Suppressor macrophage treated with lipopolysaccharide for 4 hours (primary cell): ENCODE data around the gene CAPN11.
A peak's percentile ranks its signal among the peaks of the same experiment; 100 is the strongest.
"Not testable (repeated sequence)": the region's sequence is repeated elsewhere in the genome, so short reads cannot be mapped to it uniquely, and the experiment has no call there.

ENCODE experiments used
- DNase-seq: peaks from one replicate; pipeline ENCODE4 v3.0.0-alpha.2; 2020

Gene CAPN11

DNA sequence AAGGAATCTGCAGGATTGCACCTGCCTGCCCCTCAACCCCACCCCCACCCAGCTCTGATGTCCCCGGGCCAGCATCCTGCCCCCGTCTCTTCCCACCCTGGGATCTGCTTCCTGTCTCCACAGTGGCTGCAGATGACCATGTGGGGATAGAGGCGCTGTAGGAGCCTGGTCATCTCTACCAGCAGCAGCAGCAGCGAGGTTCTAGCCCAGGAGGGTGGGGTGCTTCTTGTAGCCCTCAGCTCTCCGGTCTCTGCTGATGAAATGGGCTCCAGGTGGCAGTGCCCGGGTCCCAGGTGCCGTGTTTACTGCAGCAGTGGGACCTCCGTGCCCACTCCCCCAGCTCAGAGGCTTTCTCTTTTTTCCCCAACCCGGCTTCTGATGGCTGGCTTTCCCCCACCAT, 25.2 kb downstream of the CAPN11 start:
- DNase-seq, result no peak

GRCh38 chr6:44185356-44185755, 26.7 kb downstream of the CAPN11 start:
- not testable (repeated sequence) for DNase-seq

GRCh38 chr6:44185953-44186634, 27.5 kb downstream of the CAPN11 start:
- no peak for DNase-seq

DNA sequence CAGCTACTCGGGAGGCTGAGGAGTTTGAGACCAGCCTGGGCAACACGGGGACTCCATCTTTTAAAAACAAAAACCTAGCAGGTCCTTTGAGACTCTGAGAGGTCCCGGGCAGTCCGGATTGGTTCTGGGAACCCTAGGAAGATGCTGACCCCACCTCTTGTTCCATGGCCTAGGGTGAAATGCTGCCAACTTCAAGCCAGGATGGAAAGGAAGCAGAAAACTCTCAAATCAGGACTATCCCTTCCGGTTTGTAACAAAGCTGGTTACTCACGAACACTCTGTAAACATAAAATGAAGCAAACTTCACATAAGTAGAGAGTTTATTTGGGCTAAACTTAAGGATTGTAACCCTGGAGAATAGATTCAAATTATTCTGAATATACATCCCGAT, 28.0 kb downstream of the CAPN11 start:
- no peak for DNase-seq

DNA sequence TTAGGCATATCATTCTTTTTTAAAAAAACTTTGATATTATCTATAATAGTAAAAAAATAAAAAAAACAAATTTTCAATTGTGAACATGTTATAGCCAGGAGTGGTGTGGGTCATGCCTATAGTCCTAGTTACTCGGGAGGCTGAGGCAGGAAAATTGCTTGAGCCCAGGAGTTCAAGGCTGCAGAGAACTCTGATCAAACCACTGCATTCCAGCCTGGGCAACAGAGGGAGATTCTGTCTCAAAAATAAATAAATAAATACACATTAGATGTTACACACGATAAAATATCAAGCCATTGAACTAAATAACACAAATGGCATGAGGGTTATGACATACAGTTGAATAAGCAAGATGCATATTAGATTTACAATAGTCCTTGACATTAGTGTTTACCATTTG, 30.2 kb downstream of the CAPN11 start:
- no peak for DNase-seq

DNA sequence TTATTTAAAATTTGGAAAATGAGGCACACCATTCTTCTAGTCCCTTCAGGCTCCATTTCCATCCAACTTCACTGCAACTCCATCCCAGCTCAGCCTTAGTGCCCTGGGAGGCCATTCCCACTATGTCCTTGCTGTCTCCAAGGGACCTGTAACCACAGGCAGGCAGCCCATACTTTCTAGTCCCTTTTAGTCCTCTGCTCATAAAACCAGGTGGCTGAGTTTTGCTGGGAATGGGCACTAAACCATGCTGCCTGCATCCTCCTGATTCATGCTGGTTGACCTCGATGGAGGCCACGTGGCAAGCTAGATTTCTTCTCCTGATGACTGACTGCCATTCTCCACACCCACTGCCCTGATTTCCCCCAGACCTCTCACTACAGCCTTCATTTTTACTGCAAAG, 30.6 kb downstream of the CAPN11 start:
- DNase-seq, result no peak

DNA sequence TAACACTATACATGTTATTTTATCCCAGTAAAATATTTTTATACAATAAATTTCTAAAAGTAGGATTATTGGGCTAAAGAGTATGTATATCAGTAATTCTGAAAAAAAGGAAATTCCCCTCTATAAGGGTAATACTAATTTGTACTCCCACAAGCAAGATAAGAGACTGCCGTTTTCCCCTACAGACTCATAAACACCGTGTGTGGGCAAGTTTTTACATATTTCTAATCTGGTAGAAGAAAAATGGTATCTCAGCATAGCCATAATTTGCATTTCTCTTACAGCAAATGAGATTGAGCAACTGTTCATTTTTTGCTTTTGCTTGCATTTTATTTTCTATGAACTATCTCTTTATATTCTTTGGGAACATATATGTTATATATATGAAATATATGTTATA, 32.1 kb downstream of the CAPN11 start:
- DNase-seq, result peak; percentile 31

GRCh38 chr6:44192428-44193041, 33.9 kb downstream of the CAPN11 start:
- DNase-seq, result no peak

DNA sequence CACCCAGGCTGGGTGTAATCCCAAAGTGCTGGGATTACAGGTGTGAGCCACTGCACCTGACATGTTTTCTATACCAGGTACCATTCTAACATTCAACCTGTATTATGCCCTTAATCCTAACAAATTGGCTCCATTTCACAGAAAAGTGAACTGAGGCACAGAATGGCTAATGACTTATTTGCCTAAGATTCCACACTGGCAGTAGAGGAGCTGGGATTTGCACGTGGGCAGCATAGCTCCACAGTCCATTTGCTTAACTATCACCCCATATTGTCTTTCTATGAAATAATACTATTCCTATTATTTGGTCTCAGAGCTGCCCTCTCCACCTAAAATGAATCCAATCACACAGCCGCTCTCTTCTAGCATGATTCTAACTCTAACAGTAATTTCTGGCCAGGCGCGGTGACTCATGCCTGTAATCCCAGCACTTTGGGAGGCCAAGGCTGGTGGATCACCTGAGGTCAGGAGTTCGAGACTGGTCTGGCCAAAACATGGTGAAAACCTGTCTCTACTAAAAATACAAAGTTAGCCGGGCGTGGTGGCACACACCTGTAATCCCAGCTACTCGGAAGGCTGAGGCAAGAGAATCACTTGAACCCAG, 34.8 kb downstream of the CAPN11 start:
- DNase-seq, result no peak

DNA sequence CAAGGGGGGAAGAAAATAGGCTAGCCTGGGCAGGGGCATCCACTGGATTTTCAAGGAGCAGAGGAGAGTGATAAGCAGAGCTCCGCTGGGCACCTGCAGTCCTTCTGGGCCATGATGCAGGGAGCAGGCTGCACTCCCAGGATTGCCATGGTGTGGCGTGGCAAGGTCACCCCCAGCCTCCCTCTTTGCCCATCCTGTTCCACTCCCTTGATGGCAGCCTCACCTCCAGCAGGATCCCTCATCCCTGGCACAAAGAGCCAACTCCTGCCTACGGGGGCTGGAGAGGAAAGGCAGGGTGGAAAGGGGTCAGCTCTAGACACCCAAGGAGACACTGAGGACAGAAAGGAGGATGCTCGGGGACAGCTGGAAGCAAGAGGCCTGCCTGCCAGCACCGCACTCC, 35.7 kb downstream of the CAPN11 start:
- DNase-seq, result no peak

- not testable (repeated sequence) for DNase-seq
These were observed 37.7 kb downstream of the CAPN11 start for GRCh38 chr6:44196351-44196750.

DNA sequence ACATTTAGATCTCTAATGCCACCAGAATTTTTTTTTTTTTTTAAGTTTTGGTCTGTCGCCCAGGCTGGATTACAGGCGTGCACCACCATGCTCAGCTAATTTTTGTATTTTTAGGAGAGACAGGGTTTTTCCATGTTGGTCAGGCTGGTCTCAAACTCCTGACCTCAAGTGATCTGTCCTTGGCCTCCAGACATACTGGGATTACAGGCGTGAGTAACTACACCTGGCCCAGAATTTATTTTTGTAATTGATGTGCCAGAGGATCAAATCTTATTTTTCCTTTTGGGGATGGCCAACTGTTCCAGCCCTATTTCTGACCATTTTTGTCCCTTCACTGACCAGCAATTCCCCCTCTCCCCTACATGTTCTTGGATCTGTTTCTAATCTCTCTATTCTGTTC, 40.1 kb downstream of the CAPN11 start:
- DNase-seq, result no peak

DNA sequence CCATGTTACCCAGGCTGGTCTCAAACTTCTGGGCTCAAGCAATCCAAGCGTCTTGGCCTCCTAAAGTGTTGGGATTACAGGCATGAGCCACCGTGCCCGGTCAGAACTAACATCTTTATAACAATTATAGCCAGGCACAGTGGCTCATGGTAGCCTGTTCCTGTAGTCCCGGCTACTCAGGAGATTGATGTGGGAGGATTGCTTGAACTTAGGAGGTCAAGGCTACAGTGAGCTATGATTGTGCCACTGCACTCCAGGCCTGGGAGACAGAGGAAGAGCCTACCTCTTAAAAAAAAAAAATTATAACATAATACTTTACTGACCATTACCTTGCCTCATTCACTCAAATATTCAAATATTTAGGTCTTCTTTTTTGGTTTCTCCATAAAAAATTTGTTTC, 41.3 kb downstream of the CAPN11 start:
- no peak for DNase-seq

DNA sequence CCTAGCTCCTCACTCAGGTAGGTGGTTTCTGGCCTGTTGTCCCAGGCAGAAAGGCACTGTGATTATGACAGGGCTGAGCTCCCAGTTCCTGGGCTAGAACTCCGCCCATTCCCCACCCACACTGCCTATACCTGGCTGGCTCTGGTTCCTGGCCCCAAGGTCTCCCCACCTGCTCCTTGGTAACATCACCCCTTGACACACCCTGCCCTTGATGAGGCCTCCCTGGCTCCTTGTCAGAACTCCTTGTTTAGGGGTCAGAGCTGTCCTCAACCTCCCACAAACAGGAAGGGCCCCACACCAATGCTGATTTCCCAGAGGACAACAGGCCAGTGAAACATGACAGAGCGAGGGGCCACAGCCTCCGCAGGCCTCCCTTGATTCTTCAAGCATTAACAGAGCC, 42.6 kb downstream of the CAPN11 start:
- DNase-seq, result no peak

GRCh38 chr6:44201638-44202303, 43.2 kb downstream of the CAPN11 start:
- DNase-seq, result no peak

DNA sequence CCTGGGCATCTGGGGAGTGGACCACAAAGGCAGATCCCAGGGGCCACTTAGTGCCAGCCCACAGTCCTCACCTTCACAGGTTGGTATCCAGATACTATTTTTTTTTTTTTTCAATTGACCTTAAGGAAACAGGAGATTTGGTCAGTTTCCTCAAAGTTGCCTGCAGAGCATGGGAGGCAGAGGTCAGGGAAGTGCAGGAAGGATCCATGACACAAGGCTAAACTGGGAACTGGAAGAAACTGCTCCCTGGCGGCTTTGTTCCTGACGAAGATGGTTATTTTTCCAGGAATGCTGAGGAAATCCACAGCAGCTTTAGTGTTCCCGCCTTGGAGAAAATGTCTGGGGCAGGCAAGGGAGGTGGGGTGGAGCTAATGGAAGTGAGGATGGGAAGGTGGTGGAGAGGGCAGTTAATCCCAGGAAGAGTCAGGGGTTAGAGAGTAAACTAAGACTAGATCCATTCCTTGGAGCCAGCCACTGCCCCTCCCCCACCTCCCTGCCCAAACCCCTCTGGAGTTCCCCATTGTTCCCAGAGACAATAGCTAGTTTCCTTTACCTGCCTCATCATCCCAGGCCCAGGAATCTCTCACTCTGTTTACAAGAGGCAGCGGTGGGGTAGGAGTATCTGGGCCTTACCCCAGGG, 43.8 kb downstream of the CAPN11 start:
- no peak for DNase-seq

GRCh38 chr6:44202972-44203750, 44.5 kb downstream of the CAPN11 start:
- no peak for DNase-seq

GRCh38 chr6:44203955-44204354, 45.3 kb downstream of the CAPN11 start:
- DNase-seq, result no peak

GRCh38 chr6:44207966-44208365, 49.3 kb downstream of the CAPN11 start:
- no peak for DNase-seq

DNA sequence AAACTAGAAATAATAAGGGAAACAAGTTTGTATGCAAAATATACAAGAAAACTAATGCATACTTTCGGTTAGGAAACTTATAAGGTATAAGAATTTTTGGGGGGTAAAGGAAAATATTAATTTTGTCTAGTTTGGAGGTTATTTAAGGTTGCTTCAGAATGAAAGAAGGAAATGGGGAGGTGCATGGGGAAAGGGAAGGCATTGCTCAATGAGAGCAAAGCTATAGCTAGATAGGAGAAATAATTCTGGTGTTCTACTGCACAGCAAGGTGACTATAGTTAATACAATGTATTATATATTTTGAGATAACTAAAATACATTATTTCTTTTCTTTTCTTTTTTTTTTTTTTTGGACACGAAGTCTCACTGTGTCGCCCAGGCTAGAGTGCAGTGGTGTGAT, 52.7 kb downstream of the CAPN11 start:
- peak; percentile 37 for DNase-seq

- DNase-seq, result no peak
These were observed 55.7 kb downstream of the CAPN11 start for GRCh38 chr6:44214307-44214706.

- DNase-seq, result no peak
These were observed 58.2 kb downstream of the CAPN11 start, which contains the start of gene MYMX for GRCh38 chr6:44216677-44217331. Gene MYMX (plus strand): TSS chr6:44216926. CDS start chr6:44217472, 546 bp downstream.
